Trophoblast cell (in vitro differentiated cells and primary cell): ENCODE data around the gene TRPC4AP.

Experiments used
- DNase-seq, 2 donors: peaks; one replicate each; pipeline ENCODE4 v3.0.0-alpha.2; 2016
- H2AFZ ChIP-seq: 2 replicates; pipeline ENCODE4 v1.6.1; 2013; ENCODE audit warnings: low read length, moderate library complexity, mild to moderate bottlenecking; ENCODE audit not compliant: insufficient read depth, poor library complexity
- H2AK5ac ChIP-seq: 2 replicates; pipeline ENCODE4 v1.6.1; 2013; ENCODE audit warnings: mild to moderate bottlenecking, low read length
- H2BK120ac ChIP-seq: 2 replicates; pipeline ENCODE4 v1.6.1; 2013; ENCODE audit warnings: low read length, mild to moderate bottlenecking, moderate library complexity; ENCODE audit not compliant: insufficient read depth, poor library complexity
- H2BK12ac ChIP-seq: 2 replicates; pipeline ENCODE4 v1.6.1; 2013; ENCODE audit warnings: mild to moderate bottlenecking, low read length, moderate library complexity
- H2BK5ac ChIP-seq: 2 replicates; pipeline ENCODE4 v1.6.1; 2013; ENCODE audit warnings: low read length, low read depth, moderate library complexity, mild to moderate bottlenecking; ENCODE audit not compliant: poor library complexity
- H3K14ac ChIP-seq: 2 replicates; pipeline ENCODE4 v1.6.1; 2013; ENCODE audit warnings: mild to moderate bottlenecking, low read length
- H3K18ac ChIP-seq: 2 replicates; pipeline ENCODE4 v1.6.1; 2013; ENCODE audit warnings: mild to moderate bottlenecking, low read length
- H3K23ac ChIP-seq: 2 replicates; pipeline ENCODE4 v1.6.1; 2013; ENCODE audit warnings: low read length
- H3K27ac ChIP-seq: 2 replicates; pipeline ENCODE4 v1.5.1; 2013; ENCODE audit warnings: low read depth, mild to moderate bottlenecking, inconsistent platforms, low read length, moderate library complexity
- H3K27me3 ChIP-seq: 2 replicates; pipeline ENCODE4 v1.6.1; 2013; ENCODE audit warnings: inconsistent platforms, mild to moderate bottlenecking, low read length, moderate library complexity; ENCODE audit not compliant: insufficient read depth
- H3K36me3 ChIP-seq, 2 experiments: 1 replicate in 1 of 2; 2 replicates in 1 of 2; pipeline ENCODE4 v1.6.1; 2013; ENCODE audit warnings: low read length in 2 of 2, mild to moderate bottlenecking in 2 of 2, moderate library complexity in 1 of 2; ENCODE audit not compliant: insufficient read depth in 2 of 2, control insufficient read depth in 1 of 2
- H3K4ac ChIP-seq: 2 replicates; pipeline ENCODE4 v1.6.1; 2013; ENCODE audit warnings: low read depth, mild to moderate bottlenecking, low read length, moderate library complexity
- H3K4me1 ChIP-seq, 2 experiments: 1 replicate in 1 of 2; 2 replicates in 1 of 2; pipeline ENCODE4 v1.6.1; 2013; ENCODE audit warnings: low read length in 2 of 2, mild to moderate bottlenecking in 2 of 2, moderate library complexity in 1 of 2; ENCODE audit not compliant: insufficient read depth in 2 of 2, control insufficient read depth in 1 of 2
- H3K4me2 ChIP-seq: 2 replicates; pipeline ENCODE4 v1.6.1; 2013; ENCODE audit warnings: inconsistent platforms, mild to moderate bottlenecking, low read length, moderate library complexity
- H3K4me3 ChIP-seq: 2 replicates; pipeline ENCODE4 v1.5.1; 2013; ENCODE audit warnings: mild to moderate bottlenecking, low read depth, low read length, inconsistent platforms
- H3K79me1 ChIP-seq: one replicate; pipeline ENCODE4 v1.6.1; 2013; ENCODE audit warnings: low read length
- H3K79me2 ChIP-seq: 2 replicates; pipeline ENCODE4 v1.6.1; 2013; ENCODE audit warnings: low read length, mild to moderate bottlenecking; ENCODE audit not compliant: control insufficient read depth, insufficient read depth, poor library complexity
- H3K9ac ChIP-seq: 2 replicates; pipeline ENCODE4 v1.6.1; 2013; ENCODE audit warnings: mild to moderate bottlenecking, low read length
- H3K9me3 ChIP-seq: 2 replicates; pipeline ENCODE4 v1.6.1; 2013; ENCODE audit warnings: low read depth, mild to moderate bottlenecking, control low read depth, inconsistent platforms, low read length; ENCODE audit not compliant: insufficient read depth
- H4K12ac ChIP-seq: 2 replicates; pipeline ENCODE4 v1.6.1; 2013; ENCODE audit warnings: low read depth, mild to moderate bottlenecking, low read length, moderate library complexity
- H4K8ac ChIP-seq: 2 replicates; pipeline ENCODE4 v1.6.1; 2013; ENCODE audit warnings: low read depth, mild to moderate bottlenecking, low read length, moderate library complexity
- H4K91ac ChIP-seq: one replicate; pipeline ENCODE4 v1.6.1; 2013; ENCODE audit warnings: low read depth, mild to moderate bottlenecking, low read length, moderate library complexity
- WGBS: extraction: QIAGEN DNeasy Blood & Tissue Kit; methylation state at CpG from one replicate; pipeline ENCODE4 v1.1.7; 2013; ENCODE audit warnings: missing lambda C conversion rate; ENCODE audit not compliant: insufficient read length, insufficient coverage; ENCODE audit errors: extremely low coverage; 5-methylcytosine and 5-hydroxymethylcytosine counted together

Gene TRPC4AP

GRCh38 chr20:34987288-34988190, 105.1 kb downstream of the TRPC4AP start:
- H3K4ac ChIP-seq = no peak overlapping the region
- no CpG with 5 or more reads among the region's 15 CpGs for WGBS
- H3K9ac ChIP-seq = no peak overlapping the region

DNA sequence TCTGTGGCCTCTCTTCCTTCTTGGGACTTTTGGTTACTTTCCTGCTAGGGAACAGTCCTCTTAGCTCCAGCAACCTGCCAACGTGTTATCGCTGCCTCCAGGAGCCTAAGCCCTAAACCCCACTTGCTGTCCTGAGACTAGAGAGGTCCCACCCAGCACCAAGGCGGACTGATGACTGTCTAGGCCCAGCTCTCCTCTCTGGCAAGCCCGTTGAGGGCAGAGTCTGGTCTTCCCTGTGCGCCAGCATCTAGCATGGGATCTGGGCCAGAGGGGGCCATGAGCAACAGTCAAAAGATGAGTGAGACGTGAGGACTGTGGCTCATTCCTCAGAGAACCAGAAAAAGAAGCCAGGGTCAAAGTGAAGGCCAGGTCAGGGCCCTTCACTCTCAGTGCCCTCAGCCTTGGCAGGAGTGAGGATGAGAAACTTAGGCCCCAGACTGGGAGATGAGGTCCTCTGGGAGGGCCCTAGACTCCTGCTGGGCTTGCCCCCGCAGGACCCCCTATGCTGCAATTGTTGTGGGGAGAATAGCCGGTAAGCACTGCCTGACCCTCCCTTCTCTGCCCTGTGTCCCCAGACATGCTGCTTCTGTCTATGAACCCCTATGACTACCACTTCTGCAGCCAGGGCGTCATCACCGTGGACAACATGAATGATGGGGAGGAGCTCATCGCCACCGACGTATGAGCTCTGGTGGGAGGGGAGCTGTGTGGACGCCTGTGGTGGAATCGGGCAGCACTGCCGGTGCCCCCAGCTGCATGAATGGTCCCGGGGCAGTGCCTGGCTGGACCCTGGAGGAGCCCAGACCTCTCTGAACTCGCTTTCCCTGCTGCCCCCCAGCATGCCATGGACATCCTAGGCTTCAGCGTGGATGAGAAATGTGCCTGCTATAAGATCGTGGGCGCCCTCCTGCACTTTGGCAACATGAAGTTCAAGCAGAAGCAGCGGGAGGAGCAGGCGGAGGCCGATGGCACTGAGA, 106.0 kb downstream of the TRPC4AP start:
- H3K36me3 ChIP-seq = peaks cover 3 to 7% of the 10 kb centered on the region in 2 experiments
- no peak overlapping the region for H3K14ac ChIP-seq
- H3K4me3 ChIP-seq = no peak overlapping the region
- H4K8ac ChIP-seq = no peak overlapping the region
- no peaks in the 10 kb centered on the region for H3K27me3 ChIP-seq
- no peak overlapping the region for H2BK120ac ChIP-seq
- H2BK12ac ChIP-seq = no peak overlapping the region
- H3K79me1 ChIP-seq = no peaks in the 10 kb centered on the region
- H3K23ac ChIP-seq = no peak overlapping the region
- no peak overlapping the region for H4K91ac ChIP-seq
- H3K18ac ChIP-seq = no peak overlapping the region
- no peak overlapping the region for H3K4me2 ChIP-seq
- no peak overlapping the region for H2BK5ac ChIP-seq
- no peak overlapping the region for H2AK5ac ChIP-seq
- DNase-seq = no peak
- no peak overlapping the region for H3K27ac ChIP-seq
- no peak overlapping the region for H4K12ac ChIP-seq
- no peaks in the 10 kb centered on the region for H3K79me2 ChIP-seq
- no peak overlapping the region for H3K4ac ChIP-seq
- H3K9ac ChIP-seq = no peak overlapping the region
- H3K9me3 ChIP-seq = no peaks in the 10 kb centered on the region
- H3K4me1 ChIP-seq = no peaks in the 10 kb centered on the region
- no peak overlapping the region for H2AFZ ChIP-seq
- no CpG with 5 or more reads among the region's 24 CpGs for WGBS

More at GRCh38 chr20:34987288-34988190, 105.1 kb downstream of the TRPC4AP start:
- DNase-seq = no peak
- H2AFZ ChIP-seq = no peak overlapping the region
- H2BK12ac ChIP-seq = no peak overlapping the region
- no peak overlapping the region for H3K27ac ChIP-seq
- H3K79me1 ChIP-seq = no peaks in the 10 kb centered on the region
- no peak overlapping the region for H4K12ac ChIP-seq
- no peak overlapping the region for H2BK5ac ChIP-seq
- no peak overlapping the region for H3K23ac ChIP-seq
- no peak overlapping the region for H4K8ac ChIP-seq
- H3K4me1 ChIP-seq = no peaks in the 10 kb centered on the region
- no peak overlapping the region for H2AK5ac ChIP-seq
- H4K91ac ChIP-seq = no peak overlapping the region
- H3K4me3 ChIP-seq = peak overlapping the region; percentile 23
- no peaks in the 10 kb centered on the region for H3K9me3 ChIP-seq
- no peak overlapping the region for H2BK120ac ChIP-seq
- H3K27me3 ChIP-seq = no peaks in the 10 kb centered on the region
- no peaks in the 10 kb centered on the region for H3K79me2 ChIP-seq
- no peak overlapping the region for H3K4me2 ChIP-seq
- no peak overlapping the region for H3K14ac ChIP-seq
- H3K18ac ChIP-seq = no peak overlapping the region
- H3K36me3 ChIP-seq = peaks cover 3 to 7% of the 10 kb centered on the region in 2 experiments

GRCh38 chr20:34985461-34986310, 106.9 kb downstream of the TRPC4AP start:
- Histone ChIP-seq H3K9me3 (no peaks in the 10 kb centered on the region), H3K4me2 (no peak overlapping the region), H3K27ac (no peak overlapping the region), H2AK5ac (no peak overlapping the region), H2BK12ac (no peak overlapping the region), H3K4ac (no peak overlapping the region), H3K4me1 (no peaks in the 10 kb centered on the region), H3K79me1 (no peaks in the 10 kb centered on the region), H2BK120ac (no peak overlapping the region), H3K9ac (no peak overlapping the region), H3K79me2 (no peaks in the 10 kb centered on the region), H3K14ac (no peak overlapping the region), H4K12ac (no peak overlapping the region), H3K36me3 (peaks cover 3 to 5% of the 10 kb centered on the region in 2 experiments), H3K27me3 (no peaks in the 10 kb centered on the region), H3K4me3 (peak overlapping the region; percentile 5), H3K18ac (no peak overlapping the region), H4K8ac (no peak overlapping the region), H3K23ac (no peak overlapping the region), H4K91ac (no peak overlapping the region), H2AFZ (no peak overlapping the region), H2BK5ac (no peak overlapping the region)
- no CpG with 5 or more reads among the region's 25 CpGs for WGBS
- no peak for DNase-seq
